HG03460 (cell line): Measurements from ENCODE around the gene TTC38.

Source experiments
- ATAC-seq: cut with Tn5 transposase; IDR thresholded peaks from one replicate; pipeline ENCODE4 v1.9.1; 2021; ENCODE audit not compliant: unreplicated experiment

The TTC38 gene

GRCh38 chr22:46276563-46276962 is 8.8 kb downstream of the TTC38 start:
- no peak for ATAC-seq

GRCh38 chr22:46278656-46279645 is 11.1 kb downstream of the TTC38 start:
- ATAC-seq, result no peak

GRCh38 chr22:46280063-46280817 is 12.4 kb downstream of the TTC38 start:
- no peak for ATAC-seq

- ATAC-seq, result no peak
These were observed 13.3 kb downstream of the TTC38 start for GRCh38 chr22:46280999-46281623.

- ATAC-seq, result no peak
These were observed 14.3 kb downstream of the TTC38 start for GRCh38 chr22:46281866-46282678.

GRCh38 chr22:46286006-46286405 is 18.2 kb downstream of the TTC38 start:
- ATAC-seq, result no peak

GRCh38 chr22:46286941-46287872 is 19.4 kb downstream of the TTC38 start:
- ATAC-seq, result no peak

GRCh38 chr22:46287873-46288751 is 20.3 kb downstream of the TTC38 start:
- ATAC-seq, result no peak

- ATAC-seq, result no peak
These were observed 21.0 kb downstream of the TTC38 start for GRCh38 chr22:46288846-46289243.

- ATAC-seq, result no peak
These were observed 21.6 kb downstream of the TTC38 start for GRCh38 chr22:46289244-46289891.

- ATAC-seq, result no peak
These were observed 22.5 kb downstream of the TTC38 start for GRCh38 chr22:46290121-46290842.

- ATAC-seq, result no peak
These were observed 23.3 kb downstream of the TTC38 start for GRCh38 chr22:46290843-46291785.

GRCh38 chr22:46292173-46292572 is 24.4 kb downstream of the TTC38 start:
- no peak for ATAC-seq

- no peak for ATAC-seq
These were observed 24.9 kb downstream of the TTC38 start for GRCh38 chr22:46292732-46293131.

- ATAC-seq, result no peak
These were observed 25.9 kb downstream of the TTC38 start for GRCh38 chr22:46293577-46294260.

GRCh38 chr22:46294784-46295183 is 27.0 kb downstream of the TTC38 start:
- no peak for ATAC-seq
